NCI-H187 treated with DMSO at 0.1 percent for 48 hours (cell line): ENCODE data around the gene ABCF2.

Source experiments
- DNase-seq: peaks from one replicate; lab custom pipeline; 2025; lab: John Stamatoyannopoulos, UW

ABCF2 gene

DNA sequence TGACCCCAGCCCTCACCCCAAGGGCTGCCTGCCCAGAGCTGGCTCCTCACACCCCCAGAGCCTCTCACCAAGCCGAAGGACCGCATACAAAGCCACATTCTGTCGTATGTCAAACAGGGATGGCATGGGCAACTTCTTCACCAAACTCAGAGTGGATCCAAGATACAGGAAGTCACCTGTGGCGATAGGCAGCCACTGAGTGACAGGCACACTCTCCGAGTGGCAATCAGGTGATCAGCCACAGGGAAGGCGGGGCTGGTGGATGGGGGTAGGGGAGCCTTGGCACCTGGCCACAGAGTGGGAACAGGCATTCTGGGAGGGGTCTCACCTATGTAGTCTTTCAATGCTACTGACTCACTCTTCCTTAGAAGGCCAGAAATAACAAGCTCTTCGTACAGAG lies 32.8 kb downstream of the ABCF2 start:
- no peak for DNase-seq

DNA sequence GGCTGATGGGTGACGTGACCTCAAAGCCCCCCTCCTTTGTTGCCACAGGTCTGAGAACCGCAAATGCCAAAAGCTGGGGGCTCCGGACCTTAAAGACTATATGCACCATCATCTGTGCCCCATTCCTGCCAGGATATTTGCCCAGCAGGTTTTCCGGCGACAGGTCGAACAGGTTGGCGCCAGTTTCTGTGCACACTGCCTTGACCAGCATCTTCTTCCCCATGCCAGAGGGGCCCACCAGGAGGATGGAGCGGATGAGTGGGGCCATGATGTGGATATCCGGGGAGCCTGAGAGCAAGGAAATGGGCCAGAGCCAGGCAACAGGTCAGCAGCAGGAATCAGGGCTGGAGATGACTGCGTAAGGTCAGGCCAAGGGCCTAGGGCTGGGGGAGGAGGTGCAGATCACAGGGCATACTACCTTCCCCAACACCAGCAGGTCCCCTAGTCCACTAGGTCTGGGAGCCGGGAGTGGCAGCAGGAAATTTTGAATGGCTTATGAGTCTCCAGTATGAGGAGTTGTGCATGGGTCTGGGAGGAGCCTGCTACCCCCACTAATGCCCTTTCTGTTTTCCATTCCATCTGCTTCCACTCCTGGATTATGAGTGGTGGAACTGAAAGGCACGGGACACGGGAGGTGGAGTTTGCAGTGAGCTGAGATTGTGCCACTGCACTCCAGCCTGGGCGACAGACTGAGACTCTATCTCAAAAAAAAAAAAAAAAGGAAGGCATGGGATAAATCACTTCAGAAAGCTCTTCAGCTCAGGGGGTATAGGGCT lies 33.6 kb downstream of the ABCF2 start:
- no peak for DNase-seq

DNA sequence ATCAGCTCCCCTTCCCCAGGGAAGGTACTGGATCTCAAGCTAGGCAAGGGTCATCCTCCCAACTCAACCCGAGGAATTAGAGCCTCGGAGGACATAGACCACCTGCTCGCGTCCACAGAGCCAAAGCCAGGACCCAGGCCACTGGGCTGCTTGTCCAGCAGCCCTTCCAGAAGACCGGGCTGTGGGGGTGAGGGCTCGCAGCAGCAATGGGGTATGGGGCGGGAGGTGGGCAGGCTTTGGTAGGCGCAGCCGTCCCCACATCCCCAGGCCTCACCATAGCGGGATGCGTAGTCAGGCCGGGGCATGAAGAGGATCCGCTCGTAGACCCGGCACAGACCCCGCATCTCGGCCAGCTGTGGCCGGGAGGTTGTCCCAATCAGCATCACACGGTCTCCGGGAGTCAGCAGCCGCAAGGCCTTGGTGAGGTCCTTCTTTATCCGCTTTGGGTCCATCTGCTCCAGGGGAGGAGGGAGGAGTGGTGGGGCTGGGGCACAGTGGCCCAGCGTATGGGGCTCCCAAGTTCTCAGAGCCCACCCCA lies 34.9 kb downstream of the ABCF2 start:
- no peak for DNase-seq

DNA sequence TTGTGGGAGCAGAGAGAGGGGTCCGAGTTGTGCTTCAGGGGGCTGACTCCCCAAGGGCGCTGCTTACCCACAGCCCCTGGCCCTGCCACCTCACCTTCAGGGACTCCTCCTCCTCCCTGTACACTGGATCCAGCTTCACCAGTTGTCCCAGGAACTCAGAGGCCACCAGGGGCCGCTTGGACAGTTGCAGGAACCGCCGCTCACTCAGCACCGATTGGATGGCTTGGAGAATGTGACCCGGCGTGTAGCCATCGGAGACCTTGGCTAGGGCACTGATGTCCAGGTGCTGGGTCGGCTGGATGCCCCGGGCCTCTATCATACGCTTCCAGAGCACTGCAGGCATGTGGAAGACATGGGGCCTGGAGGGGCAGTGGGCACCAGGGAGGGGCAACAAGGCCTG lies 35.5 kb downstream of the ABCF2 start:
- no peak for DNase-seq

DNA sequence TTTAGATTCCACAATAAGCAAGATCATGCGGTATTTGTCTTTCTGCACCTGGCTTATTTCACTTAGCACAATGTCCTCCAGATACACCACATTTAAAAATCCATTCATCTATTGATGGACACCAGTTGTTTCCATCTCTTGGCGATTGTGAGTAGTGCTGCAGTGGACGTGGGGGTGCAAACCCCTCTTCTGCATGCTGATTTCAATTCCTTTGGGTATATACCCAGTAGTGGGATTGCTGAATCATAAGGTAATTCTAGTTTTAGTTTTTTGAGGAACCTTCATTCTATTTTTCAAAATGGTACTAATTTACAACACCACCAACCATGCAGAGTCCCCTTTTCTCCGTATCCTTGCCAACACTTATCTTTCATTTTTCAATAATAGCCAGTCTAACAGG lies 38.0 kb downstream of the ABCF2 start:
- no peak for DNase-seq

DNA sequence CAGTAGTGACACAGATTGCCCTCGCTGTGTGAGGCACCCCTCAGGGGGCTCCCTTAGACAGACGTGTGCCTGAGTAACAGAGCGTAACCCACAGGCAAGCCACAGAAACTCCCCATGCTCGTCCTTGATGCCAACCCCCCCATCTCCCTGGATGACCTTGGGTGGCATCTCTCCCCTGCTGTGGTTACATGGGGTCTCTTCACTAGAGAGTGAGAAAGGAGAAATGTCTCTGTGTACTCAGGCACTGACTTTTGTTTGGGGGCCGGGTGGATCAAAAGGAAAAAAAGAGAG lies 38.8 kb downstream of the ABCF2 start:
- no peak for DNase-seq

DNA sequence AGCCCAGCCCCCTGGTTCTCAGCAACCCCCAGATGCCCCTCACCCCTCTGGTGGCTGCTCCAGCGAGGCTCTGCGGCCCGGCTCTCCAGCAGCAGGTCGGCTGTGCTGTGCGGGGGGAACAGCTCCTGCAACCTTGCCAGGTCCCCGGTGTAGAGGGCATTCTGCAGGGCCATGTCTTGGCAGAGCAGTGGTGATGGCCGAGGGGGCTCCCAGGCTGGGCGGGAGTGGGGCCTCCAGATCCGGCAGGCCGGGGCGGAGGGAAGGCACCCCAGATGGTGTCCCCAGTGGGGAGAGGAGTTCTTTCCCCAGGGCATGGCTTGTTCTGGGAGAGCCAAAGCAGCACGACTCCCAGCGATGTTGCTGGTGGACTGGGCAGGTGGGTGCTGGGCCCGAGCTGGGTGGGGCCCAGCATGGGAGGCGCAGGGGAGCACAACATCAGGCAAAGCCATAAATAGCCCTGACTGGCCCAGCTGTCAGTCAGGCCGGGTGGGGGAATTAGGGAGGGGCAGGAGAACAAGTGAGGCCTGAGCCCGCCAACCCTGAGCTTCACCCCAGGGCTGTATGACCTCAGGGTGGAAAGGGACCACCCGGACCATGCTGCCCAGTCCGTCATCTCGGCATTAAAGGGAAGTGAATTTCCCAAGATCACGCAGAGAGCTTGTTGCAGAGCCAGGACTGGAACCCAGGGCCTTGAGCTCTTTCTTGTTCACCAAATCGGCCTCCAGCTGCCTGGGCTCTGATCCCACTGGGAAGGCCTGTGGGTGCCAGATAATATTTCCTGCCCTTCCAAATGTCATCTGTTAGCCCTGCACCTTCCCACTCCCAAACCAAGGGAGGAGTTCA lies 39.4 kb downstream of the ABCF2 start:
- DNase-seq, result no peak

DNA sequence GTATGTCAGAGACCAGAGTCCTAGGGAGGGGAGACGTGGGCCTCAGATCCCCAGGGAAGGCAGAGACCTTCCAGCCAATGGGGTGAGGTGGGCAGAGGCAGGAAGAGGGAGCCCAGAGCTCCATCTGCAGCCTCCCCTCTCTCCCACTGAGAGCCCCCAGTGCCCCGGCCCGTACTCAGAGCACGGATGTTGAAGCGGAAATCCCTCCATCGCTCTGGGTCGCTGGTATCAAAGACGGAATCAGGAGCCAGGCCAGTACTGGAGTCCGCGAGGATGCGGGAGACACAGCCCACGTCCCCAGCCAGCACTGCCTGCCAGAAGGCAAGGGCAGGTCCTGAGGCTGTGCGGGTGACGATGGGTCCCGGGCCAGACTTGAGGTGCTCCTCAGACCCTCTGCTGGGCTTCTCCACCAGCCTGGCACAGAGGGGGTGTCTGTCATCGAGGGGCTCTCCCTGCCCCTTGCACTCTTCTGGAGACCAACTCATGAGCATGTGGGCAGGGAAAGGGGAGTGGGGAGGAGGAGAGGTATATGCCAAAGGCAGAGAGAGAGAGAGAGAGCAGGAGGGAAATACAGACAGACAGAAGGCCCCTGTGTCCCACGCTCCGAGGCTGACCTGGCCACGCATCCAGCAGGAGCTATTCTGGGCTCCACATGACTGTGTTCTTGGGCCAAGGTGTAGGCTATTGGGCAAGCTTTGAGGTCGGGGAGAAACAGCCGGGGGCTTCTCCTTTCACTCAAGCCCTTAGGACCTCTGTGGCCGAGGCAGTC lies 40.2 kb downstream of the ABCF2 start, which contains the start of gene ASB10:
ASB10 (minus strand) TSS at position 611 of the 769 bp plus-strand sequence; CDS start at position 491, 120 bp downstream.
- DNase-seq, result no peak

DNA sequence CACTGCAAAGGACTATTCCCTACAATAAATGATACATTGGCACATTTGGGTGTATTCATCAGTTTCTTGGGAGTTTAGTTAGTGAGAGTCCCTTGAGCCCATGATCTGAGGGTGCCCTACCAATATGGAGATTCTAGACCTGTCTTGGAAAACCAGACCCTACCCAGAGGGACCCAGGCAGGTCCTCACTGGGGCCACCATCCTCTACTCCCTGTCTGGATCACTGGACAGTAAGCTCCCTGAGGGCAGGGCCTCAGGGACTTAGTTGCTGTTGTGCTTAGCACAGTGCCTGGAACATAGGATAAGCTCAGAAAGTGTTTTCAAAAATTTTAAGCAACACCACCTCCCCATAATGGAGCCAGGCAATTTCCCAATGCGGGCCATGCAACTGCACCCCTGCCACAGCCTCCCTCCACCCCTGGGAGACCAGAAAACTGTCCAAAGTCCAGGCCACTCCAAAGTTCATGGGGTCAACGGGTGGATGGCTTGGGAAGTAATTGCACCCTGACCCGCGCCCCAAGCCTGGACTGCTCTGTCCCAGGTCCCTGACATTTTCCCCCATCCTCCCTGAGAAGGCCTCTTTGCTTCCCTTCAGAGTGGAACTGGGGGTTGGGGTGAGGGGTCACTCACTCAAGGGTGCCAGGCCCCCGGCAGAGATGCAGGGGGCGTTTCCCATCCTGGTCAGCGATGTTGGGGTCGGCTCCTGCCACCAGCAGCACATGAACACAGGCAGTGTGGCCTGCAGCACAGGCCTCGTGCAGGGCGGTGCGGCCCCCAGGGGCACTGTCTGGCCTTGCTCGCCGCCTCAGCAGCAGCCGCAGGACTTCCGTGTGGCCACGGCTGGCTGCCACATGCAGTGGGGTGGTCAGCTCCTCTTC lies 41.0 kb downstream of the ABCF2 start:
- no peak for DNase-seq

DNA sequence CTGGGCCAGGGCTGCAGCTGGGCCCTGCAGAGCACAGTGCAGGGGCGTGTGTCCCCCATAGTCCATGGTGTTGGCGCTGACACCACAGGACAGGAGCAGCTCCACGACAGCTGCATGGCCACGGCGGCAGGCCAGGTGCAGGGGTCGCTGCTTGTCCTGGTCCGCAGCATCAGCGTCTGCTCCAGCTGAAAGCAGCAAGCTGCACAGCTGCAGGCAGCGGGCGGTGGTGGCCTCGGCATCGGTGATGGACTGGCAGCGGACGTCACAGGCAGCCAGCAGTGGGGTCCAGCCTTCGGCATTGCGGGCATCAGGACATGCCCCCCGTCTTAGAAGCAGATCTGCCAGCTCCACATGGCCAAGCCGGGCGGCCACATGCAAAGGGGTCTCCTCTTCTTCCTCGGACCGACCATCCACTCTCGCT lies 46.0 kb downstream of the ABCF2 start:
- DNase-seq, result no peak

DNA sequence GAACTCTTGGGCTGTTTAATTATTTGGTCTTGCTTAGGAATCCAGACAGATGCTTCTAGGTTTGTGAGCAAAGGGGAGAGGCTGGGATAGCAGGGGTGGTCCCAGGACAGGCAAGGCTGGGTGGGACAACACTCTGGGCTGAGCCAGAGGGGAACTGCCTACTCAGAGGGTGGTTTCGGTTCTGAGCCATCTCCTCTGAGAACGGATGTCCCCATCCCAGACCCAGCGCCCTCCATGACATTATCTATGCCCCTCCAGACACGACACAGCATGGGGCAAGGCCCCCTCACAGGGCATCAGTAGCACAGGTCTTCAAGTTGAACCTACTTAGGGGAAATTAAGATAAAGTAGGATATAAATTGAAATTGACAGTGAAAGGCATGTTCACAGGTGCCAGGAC lies 47.1 kb downstream of the ABCF2 start:
- no peak for DNase-seq

DNA sequence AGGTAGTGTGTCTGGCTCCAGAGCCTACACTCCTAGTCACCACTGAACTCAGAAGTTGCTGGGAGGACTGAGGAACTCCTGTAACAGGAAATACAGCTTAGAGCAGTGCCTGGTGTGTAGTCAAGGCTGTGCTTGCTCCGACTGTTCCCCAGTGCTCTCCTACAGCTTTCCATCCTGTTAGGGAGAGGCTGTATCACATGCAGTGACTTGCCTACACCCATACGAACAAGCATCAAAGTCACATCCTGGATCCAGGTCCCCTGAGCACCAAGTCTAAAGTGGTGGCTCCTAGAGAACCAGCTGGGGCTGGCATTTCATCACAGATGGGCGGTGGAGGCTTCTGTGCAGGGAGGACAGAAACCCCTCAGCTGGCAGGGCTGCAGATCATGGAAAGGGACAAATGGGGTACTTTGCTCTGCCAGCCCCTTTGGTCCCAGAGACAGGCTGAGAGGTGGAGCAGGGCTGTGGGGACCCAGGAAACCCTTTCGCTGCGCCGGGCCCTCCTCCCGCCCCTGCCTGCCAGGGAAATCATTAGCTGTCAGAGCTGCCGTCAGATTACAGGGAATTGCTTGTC lies 47.6 kb downstream of the ABCF2 start:
- no peak for DNase-seq

DNA sequence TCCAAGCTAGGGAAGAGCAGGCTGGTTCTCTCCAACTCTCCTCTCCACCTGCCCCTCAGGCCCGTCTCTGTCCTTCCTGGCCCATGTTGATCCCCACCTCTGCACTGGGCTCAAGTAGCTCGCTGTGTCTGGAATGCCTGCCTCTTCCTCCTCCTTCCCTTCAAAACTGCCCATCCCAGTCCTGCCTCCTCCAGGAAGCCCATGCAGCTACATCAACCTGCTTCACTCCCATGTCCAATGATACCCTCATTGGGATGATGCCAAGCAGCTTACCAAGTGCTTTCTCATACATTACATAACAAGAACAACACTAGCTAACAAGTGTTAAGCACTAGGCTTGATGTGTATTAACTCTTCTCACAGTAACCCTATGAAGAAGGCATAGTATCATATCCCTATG lies 48.2 kb downstream of the ABCF2 start:
- DNase-seq, result no peak

DNA sequence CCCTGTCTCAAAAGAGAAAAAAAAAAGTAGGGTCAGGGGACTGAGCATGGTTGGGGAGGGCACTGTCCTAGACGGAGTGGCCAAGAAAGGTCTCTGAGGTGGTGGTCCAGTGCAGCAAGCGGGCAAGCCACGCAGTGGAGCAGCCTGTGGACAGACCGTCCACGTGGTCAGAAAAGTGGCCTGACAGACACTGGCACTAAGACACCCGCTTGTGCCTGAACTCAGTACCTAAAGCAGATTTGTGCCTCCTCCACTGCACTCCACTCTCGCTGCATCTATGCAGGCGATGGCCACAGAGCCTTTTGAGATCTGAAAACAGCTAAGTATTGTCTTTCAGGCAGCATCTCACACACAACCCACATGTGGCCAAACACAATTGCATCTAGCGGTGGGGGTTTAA lies 48.8 kb downstream of the ABCF2 start:
- no peak for DNase-seq

DNA sequence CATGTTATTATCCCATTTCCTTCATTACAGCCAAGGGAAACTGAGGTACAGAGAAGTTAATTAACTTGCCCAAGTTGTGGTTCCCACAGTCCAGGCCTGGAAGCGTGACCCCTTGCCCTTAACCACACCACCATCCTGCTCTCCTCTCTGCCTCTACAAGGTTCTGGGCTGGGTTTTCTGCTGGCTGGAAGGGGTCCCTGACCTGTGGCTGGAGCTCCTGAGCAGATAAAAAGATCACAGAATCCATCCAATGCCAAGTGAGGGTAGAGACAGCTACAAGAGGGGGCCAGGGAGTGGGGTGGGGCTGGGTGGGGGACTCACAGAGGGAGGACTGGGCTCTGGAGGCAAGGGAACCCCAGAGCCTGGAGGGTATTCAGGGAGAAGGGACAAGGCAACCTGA lies 49.7 kb downstream of the ABCF2 start:
- no peak for DNase-seq

DNA sequence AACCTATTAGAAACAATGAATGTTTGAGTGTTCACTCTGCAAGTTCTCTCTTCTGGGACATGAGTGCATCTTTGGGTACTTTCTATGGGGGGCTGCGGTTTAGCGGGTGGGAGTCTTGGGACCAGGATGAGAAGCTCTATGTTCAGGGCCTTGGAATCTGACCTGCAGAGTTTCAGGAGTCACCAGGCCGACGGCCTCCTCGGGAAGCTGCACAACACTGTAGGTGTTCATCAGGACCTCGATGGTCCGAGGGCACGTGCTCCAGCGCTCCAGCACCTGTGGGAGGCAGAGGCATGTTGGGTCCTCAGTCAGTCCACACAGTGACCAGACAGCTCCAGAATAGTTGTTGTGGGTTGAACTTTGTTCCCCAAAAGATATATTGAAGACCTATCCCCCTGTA lies 50.6 kb downstream of the ABCF2 start:
- no peak for DNase-seq

DNA sequence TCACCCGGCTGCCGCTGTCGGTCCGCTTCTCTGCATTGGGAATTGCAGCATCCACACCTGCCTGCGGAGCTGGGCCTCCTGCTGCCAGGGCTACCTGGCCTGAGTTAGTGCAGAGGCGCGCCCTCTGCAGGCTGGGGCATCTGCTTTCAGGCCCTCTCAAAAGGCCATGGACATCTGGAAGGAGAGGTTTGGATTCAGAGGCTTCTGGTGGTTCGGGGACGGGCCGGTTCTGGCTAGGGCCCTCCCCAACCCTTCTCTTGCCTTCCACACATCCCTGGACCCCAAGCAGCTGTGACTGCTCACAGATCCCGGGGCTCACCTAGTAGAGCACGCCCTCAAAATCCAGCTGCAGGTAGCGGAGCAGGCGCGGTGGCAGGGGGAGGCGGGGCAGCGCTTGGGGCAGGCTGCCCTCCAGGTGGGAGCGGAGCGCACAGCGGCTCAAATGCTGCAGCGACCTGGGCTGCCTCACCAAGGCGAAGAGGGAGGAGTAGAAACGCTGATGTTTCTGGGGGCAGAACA lies 51.2 kb downstream of the ABCF2 start:
- no peak for DNase-seq

DNA sequence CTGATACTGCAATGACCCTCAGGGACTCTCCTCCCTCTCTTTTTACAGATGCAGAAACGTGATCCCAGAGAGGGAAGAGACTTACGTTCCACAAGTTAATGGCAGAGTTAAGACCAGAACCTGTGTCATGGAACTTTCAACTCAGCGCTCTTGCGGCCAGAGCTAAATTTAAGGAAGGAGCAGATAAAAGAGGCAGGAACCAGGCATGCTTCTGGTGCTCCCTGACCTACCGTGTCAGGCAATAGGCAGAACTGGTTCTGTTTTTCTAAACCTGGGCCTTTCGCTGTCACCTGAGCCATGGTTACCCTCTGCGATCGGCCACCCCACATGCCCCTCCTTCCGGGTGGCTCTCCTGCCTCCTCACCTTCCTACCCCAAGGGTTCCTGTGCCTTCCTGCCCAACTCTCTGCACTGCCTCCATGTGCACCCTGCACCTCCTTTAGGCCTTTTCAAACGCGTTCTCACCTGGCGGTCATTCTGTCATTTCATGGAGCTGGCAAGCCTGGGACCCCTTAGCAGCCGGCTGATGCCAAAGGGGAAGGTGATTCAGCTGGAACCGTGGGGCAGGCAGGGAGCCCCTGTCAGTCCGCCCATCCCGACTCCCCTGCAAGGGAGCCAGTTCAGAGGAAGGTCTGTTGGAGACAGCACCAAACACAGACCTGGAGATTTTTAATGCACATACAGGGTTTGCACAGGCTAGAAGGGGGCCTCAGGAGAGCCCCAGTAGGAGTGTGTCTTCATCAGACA lies 51.8 kb downstream of the ABCF2 start:
- no peak for DNase-seq

DNA sequence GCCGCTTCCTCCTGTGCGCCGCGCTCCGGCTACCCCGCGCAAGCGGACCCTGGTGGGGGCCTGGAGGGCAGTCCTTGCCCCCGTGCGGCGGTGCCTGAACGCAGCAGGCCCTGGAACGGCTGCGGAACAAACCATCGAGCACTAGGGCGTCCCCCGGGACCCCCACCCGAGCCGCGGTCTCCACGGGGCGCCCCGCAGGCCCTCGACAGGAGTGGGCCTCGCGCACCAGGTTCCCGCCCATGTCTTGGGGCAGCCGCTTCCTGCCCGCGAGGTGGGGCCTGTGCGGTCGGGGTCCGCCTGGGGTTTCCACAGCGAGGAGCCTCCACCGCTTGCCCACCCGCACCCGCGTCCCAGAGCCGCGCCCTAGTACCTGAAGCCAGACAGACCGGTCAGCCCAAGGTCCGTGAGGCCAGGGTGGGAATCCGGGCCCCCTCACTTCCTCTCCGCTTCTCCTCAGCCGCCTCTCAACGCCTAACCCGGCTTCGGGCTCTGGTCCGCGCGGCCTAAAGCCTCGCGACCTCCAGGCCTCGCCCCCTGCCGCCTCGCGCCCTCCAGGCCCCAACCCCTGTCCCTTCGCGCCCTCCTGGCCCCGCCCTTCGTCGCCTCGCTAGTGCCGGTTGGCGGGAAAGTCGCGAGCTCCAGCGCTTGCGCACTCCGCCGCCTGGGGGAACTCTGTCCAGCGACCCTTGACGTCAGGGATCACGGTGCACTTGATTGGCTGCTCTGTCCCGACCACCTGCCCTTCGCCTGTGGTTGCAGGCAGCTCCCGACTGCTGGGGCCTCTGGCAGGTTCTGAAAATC lies 52.6 kb downstream of the ABCF2 start:
- DNase-seq, result no peak
